ENCODE data around the gene ISL2.
A peak's percentile ranks its signal among the peaks of the same experiment; 100 is the strongest.

ISL2 gene

DNA sequence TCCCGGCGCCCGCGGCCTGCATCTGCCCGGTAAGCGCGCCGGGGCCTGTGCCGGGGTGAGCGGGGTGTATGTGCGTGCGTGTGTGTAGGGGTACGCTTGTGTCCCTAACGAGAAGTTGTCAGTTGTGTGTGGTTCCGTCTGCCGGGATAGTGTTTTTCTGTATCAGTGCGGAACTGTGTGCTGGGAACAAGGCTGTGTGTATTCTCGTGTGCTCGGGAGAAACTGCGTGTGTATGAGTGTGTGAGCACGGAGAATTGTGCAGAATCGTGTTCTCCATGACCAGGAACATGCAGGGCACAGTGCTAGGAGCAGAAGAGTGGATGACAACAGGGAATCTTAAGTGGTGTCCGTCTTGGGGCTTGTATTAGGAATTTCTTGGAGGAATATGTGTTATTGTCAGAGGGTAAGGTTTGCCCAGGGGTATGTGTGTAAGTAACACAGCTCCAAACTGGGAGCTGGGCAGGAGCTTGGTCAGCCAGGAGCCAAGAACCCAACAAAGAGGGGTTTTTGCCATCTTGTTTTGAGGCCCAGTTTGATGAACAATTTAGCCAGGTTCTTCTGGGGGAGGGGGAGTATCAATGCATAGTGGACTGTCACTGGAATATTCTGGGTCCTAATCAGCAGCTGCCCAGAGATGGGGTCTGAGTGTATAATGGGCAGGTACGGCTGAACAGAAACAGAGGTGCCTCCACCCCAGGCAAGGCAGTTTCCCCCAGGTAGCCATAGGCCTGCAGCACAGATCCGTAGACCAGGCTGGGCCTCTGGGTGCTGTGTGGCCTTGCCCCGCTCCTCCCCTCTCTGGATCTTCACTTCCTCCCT lies 2.1 kb downstream of the ISL2 start:
- no peak for DNase-seq (ENCODE audit: low read depth in 2 of 2)
- TF ChIP-seq, protein P1, sequence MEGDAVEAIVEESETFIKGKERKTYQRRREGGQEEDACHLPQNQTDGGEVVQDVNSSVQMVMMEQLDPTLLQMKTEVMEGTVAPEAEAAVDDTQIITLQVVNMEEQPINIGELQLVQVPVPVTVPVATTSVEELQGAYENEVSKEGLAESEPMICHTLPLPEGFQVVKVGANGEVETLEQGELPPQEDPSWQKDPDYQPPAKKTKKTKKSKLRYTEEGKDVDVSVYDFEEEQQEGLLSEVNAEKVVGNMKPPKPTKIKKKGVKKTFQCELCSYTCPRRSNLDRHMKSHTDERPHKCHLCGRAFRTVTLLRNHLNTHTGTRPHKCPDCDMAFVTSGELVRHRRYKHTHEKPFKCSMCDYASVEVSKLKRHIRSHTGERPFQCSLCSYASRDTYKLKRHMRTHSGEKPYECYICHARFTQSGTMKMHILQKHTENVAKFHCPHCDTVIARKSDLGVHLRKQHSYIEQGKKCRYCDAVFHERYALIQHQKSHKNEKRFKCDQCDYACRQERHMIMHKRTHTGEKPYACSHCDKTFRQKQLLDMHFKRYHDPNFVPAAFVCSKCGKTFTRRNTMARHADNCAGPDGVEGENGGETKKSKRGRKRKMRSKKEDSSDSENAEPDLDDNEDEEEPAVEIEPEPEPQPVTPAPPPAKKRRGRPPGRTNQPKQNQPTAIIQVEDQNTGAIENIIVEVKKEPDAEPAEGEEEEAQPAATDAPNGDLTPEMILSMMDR (IDR thresholded peaks at IDR 0.05; ENCODE audit: low read depth, low read length) = no peak
- no peak overlapping the region for H3K4me3 ChIP-seq (replicated peaks in 1 of 2; ENCODE audit: low read depth in 2 of 2, low read length in 2 of 2)

DNA sequence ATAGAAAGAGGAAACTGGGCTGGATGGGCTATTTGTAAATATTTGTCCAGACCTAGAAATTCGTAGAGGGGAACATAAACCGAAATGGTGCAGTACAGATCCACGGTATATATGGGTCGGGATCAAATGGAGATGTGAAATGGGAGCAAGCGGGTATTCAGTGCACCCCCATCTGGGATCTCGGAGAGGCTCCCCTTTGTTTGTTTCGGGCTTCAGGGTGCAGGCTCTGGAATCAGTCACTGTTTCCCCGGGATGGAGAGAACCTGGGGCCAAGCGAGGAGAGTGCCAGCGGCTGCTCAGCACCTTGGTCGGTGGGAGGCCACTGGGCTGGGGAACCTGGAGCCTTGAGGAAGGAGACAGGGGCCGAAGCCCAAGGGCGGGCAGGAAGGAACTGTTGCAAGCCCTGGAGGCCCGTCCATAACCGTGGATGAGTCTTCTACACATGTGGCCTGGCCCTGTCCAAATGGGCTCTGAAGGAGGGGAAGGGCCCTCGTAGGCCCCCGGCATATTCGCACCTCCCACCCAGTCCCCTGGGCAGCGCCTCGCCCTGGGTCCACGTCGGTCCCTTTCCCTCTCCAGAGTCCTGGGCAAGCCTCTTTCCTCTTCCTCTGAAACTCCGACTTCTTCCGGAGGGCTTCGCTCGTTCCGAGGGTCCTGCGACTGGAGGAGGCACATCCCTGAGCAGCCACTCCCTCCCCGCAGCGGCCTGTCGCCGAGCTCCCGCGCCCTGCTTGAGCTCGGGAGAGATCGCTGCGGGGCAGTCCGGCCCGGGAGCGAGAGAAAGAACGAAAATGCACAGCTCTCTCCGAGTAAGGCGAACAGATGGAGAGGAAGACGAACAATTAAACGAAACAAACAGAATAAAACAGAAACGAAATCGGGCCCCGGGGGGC lies 3.0 kb downstream of the ISL2 start:
- peak overlapping the region; percentile 5 to 32 for H3K4me3 ChIP-seq (replicated peaks in 1 of 2; ENCODE audit: low read depth in 2 of 2, low read length in 2 of 2)
- TF ChIP-seq, protein P1 (IDR thresholded peaks at IDR 0.05; ENCODE audit: low read depth, low read length) = no peak
- DNase-seq (ENCODE audit: low read depth in 2 of 2) = peak in 1 of 2 donors; percentile 55

DNA sequence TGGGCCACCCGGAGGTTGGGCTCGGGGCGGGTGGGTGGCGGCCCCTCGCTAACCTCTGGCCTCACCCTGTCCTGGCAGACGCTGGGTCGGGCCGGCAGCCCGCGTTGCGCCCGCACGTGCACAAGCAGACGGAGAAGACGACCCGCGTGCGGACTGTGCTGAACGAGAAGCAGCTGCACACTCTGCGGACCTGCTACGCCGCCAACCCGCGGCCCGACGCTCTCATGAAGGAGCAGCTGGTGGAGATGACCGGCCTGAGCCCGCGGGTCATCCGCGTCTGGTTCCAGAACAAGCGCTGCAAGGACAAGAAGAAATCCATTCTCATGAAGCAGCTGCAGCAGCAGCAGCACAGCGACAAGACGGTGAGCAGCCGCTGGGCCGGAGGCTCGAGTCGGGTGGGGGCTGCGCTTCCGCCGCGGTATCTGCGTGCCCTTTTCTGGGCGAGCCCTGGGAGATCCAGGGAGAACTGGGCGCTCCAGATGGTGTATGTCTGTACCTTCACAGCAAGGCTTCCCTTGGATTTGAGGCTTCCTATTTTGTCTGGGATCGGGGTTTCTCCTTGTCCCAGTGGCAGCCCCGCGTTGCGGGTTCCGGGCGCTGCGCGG lies 3.7 kb downstream of the ISL2 start:
- DNase-seq (ENCODE audit: low read depth in 2 of 2) = peak in 1 of 2 donors; percentile 57
- TF ChIP-seq, protein P1 (IDR thresholded peaks at IDR 0.05; ENCODE audit: low read depth, low read length) = no peak
- H3K4me3 ChIP-seq (replicated peaks in 1 of 2; ENCODE audit: low read depth in 2 of 2, low read length in 2 of 2) = peak overlapping the region; percentile 5 to 32

DNA sequence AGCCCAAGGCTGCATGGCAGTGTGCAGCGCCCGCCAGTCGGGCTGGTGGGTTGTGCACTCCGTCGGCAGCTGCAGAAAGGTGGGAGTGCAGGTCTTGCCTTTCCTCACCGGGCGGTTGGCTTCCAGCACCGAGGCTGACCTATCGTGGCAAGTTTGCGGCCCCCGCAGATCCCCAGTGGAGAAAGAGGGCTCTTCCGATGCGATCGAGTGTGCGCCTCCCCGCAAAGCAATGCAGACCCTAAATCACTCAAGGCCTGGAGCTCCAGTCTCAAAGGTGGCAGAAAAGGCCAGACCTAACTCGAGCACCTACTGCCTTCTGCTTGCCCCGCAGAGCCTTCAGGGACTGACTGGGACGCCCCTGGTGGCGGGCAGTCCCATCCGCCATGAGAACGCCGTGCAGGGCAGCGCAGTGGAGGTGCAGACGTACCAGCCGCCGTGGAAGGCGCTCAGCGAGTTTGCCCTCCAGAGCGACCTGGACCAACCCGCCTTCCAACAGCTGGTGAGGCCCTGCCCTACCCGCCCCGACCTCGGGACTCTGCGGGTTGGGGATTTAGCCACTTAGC lies 4.3 kb downstream of the ISL2 start:
- DNase-seq (ENCODE audit: low read depth in 2 of 2) = no peak
- no peak overlapping the region for H3K4me3 ChIP-seq (replicated peaks in 1 of 2; ENCODE audit: low read depth in 2 of 2, low read length in 2 of 2)
- TF ChIP-seq, protein P1 (IDR thresholded peaks at IDR 0.05; ENCODE audit: low read depth, low read length) = peak; percentile 21

DNA sequence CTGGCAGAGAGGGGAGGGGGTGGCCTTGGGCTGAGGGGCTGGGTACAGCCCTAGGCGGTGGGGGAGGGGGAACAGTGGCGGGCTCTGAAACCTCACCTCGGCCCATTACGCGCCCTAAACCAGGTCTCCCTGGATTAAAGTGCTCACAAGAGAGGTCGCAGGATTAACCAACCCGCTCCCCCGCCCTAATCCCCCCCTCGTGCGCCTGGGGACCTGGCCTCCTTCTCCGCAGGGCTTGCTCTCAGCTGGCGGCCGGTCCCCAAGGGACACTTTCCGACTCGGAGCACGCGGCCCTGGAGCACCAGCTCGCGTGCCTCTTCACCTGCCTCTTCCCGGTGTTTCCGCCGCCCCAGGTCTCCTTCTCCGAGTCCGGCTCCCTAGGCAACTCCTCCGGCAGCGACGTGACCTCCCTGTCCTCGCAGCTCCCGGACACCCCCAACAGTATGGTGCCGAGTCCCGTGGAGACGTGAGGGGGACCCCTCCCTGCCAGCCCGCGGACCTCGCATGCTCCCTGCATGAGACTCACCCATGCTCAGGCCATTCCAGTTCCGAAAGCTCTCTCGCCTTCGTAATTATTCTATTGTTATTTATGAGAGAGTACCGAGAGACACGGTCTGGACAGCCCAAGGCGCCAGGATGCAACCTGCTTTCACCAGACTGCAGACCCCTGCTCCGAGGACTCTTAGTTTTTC lies 4.9 kb downstream of the ISL2 start:
- TF ChIP-seq, protein P1 (IDR thresholded peaks at IDR 0.05; ENCODE audit: low read depth, low read length) = no peak
- DNase-seq (ENCODE audit: low read depth in 2 of 2) = peak in 1 of 2 donors; percentile 15
- no peak overlapping the region for H3K4me3 ChIP-seq (replicated peaks in 1 of 2; ENCODE audit: low read depth in 2 of 2, low read length in 2 of 2)

DNA sequence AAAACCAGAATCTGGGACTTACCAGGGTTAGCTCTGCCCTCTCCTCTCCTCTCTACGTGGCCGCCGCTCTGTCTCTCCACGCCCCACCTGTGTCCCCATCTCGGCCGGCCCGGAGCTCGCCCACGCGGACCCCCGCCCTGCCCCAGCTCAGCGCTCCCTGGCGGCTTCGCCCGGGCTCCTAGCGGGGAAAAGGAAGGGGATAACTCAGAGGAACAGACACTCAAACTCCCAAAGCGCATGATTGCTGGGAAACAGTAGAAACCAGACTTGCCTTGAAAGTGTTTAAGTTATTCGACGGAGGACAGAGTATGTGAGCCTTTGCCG lies 5.4 kb downstream of the ISL2 start:
- H3K4me3 ChIP-seq (replicated peaks in 1 of 2; ENCODE audit: low read depth in 2 of 2, low read length in 2 of 2) = no peak overlapping the region
- TF ChIP-seq, protein P1 (IDR thresholded peaks at IDR 0.05; ENCODE audit: low read depth, low read length) = no peak
- peak in 1 of 2 donors; percentile 10 for DNase-seq (ENCODE audit: low read depth in 2 of 2)

Data from cardiac fibroblast (primary cell).